A375 (cell line): ENCODE data around the gene CD1C. TPM values are rescaled to one million over a fixed set of nuclear protein-coding genes. Genes with fewer than 3 reads are reported as not detected.

ENCODE experiments used
- total RNA-seq: library from RNA; depleted of rRNA; stranded (reverse); fragments of >200 nt; shearing (Covaris generic); gene quantifications from 2 replicates; pipeline ENCODE4 v1.2.3, GENCODE V29; 2014; rRNA removed

CD1C gene
- not detected in 2 replicates for total RNA-seq

DNA sequence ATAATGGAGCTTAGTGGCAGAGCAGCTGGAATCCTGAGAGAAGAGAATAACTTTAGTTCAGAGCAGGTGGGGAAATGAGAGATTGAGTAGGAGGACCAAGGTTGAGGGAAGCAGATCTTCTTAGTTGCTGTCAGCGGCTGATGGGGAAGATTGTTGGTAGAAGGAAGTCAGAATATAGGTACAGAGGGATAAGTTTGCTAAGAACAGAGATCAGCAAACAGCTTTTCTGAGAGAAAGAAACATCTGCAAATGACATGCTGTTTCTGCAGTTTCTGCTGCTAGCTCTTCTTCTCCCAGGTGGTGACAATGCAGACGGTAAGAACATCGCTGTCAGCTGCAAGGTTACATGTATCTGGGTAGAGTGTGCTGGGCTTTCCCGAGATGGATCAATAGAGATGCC, at the start of gene CD1C:
Gene CD1C, plus strand, starts transcription at position 113 of the 400 bp plus-strand sequence. Its CDS starts 142 bp downstream, at position 255.

DNA sequence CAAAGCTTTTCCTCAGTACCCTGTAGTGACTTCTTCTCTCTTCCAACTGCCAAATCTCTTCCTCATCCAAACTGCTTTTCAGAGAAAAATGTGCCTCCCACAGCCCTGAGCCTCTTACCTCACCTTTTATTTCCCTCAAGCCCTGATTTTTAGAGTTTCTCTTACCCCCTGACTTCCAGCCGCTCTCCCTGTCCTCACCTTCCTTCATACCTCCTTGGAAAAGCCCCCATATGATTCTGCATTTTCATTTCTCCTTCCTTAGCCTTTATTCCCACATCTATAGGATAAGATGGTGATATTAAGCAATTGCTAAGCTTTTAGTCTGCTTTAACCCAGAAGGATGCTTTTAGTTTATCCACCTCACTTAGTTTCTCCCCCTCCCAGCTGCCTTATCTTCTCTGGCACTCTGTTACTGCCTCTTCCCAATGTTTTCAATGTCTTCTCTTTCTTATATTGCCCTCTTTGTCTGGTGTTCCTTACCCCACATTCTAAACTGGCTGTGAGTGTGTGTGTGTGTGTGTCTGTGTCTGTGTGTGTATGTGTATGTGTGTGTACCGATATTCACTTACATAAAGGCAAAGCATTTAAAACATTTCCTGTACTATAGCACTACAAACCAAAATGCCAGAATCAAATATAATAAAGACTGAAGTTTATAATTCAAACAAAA, 41.9 kb downstream of the CD1C start, which contains the start of gene CD1B:
Gene CD1B, minus strand, starts transcription at position 51 of the 670 bp plus-strand sequence. CDS start 108 bp downstream, outside the sequence.

Other genes with a start within 250 kb of the CD1C start
- 1.5 and 1.8 TPM in 2 replicates for gene CD1D, start 109.0 kb upstream of the CD1C start, total RNA-seq
- not detected in 2 replicates for gene CD1A, start 35.5 kb upstream of the CD1C start, total RNA-seq
- not detected in 2 replicates for gene CD1B, start 41.6 kb downstream of the CD1C start, total RNA-seq
- not detected in 2 replicates for gene CD1E, start 64.0 kb downstream of the CD1C start, total RNA-seq
- gene OR10T2, start 109.5 kb downstream of the CD1C start, total RNA-seq = not detected in 2 replicates
- gene OR10K2, start 136.3 kb downstream of the CD1C start, total RNA-seq = not detected in 2 replicates
- not detected in 2 replicates for gene OR10K1, start 171.9 kb downstream of the CD1C start, total RNA-seq
- gene OR10R2, start 182.3 kb downstream of the CD1C start, total RNA-seq = not detected in 2 replicates